GM18505 (cell line): ENCODE results near the gene ARHGAP4.
A peak's percentile ranks its signal among the peaks of the same experiment; 100 is the strongest.

Experiments
- ATAC-seq: cut with Tn5 transposase; IDR thresholded peaks from one replicate; pipeline ENCODE4 v1.9.1; 2021; ENCODE audit not compliant: unreplicated experiment
- POLR2A ChIP-seq: IDR thresholded peaks from 4 replicates; pipeline ENCODE4 v1.6.1; 2011; ENCODE audit warnings: borderline replicate concordance; ENCODE audit not compliant: insufficient read depth, insufficient read length; ENCODE audit errors: extremely low read depth

The ARHGAP4 gene

GRCh38 chrX:153955228-153955732 lies 29.2 kb upstream of the ARHGAP4 start:
- TF ChIP-seq POLR2A, result no peak
- ATAC-seq, result no peak

DNA sequence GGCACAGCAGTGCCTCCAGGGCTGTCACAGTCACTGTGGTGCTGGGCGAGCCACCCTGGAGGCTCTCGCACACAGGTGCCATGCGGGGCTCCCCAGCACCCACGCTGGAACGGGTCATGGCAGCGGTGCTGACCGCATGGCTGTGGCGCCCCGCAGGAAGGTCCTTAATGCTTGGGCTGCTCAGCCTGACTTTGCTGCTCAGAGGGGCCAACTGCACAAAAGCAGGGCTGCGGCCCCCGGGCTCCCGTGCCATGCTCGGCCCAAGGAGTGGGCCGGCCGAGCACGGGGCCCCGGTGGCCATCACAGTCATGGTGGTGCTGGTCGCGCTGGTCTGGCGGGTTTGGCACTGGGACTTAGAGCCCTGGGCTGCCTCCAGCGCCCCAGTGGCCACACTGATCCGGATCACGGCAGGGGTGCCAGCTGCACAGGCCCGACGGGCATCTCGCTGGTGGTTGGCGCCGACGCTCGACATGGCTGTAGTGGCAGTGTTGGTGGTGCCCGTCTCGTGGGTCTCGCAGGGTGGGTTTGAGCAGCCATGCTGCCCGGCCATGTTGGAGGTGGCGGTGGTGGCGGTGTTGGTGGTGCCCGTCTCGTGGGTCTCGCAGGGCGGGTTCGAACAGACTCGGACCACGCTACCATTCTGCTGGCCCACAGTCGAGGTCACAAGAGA lies 28.6 kb upstream of the ARHGAP4 start:
- TF ChIP-seq POLR2A, result no peak
- no peak for ATAC-seq

GRCh38 chrX:153953892-153954557 lies 28.0 kb upstream of the ARHGAP4 start:
- no peak for ATAC-seq
- TF ChIP-seq POLR2A, result no peak

DNA sequence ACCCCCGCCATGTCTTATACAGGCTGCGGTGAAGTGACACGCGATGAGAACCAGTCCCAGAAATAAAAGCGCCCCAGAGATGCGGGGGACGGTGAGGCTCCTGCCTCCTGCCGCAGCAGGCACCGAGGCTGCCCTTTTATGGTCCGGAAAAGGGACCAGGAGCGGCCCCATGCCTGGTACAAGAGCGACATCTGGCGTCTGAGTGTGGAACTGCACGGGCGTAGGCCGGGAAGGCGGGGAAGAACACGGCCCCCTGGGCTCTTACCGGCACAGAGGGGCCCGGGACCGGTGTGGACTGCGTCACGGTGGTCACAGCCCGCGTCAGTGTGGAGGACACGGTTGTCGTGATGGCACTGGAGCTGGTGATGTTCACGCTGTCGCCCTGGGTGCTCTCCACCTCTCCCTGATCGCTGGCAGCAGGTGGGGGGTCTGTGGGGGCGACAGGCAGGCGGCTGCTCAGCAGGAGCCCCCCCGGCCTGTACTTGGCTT lies 27.3 kb upstream of the ARHGAP4 start:
- peak; percentile 50 for ATAC-seq

DNA sequence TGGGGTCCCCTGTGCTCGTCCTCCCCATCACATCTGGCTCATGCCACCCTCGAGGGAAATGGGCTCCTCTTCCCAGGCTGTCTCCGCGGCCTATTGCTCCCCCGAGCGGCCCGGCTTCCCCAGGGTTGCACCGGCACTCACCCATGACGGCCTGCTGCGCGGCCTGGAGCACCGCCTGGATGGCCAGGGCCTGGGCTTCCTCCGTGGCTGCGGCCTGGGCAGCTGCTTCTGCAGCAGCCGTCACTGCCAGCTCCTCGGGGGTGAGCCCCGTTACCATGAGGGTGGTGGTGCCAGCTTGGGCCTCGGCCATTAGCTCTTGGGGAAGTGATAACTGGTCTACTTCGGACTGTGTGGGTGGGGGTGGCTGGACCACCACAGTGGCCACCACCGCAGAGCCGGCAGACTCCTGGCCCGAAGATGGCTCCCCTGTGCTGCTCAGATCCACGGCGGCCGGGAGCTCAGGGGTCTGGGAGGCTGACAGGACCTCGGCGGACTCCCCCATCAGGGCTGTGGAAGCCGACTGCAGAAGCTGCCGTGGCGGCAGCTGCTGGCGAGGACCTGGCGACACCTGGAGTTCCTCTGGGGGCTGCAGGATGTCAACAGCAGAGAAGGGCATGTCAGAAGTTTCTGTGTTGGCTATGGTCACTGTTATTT lies 26.4 kb upstream of the ARHGAP4 start:
- no peak for TF ChIP-seq POLR2A
- no peak for ATAC-seq

More for the DNA sequence above, 27.3 kb upstream of the ARHGAP4 start:
- TF ChIP-seq POLR2A, result peak; percentile 19

- ATAC-seq, result no peak
- TF ChIP-seq POLR2A, result no peak
Measured at GRCh38 chrX:153951683-153952372, 25.8 kb upstream of the ARHGAP4 start.

DNA sequence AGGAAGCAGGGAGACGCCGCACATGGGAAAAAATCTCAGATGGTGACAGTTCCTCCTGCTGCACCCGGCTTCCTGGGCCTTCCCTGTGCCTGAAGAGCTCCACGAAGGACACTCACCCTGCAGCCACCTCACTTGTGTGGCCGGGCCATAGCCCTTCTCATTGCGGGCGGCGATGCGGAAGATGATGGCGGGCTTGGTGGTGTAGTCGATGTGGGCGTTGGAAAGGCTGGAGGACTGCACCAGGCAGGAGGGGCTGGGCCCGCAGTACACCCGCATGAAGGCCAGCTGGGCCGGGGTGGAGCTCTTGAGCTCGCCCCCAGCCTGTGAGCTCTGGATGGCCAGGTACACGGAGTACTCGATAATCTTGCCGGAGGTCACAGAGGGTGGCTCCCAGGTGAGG lies 24.1 kb upstream of the ARHGAP4 start:
- ATAC-seq, result no peak
- no peak for TF ChIP-seq POLR2A

- no peak for ATAC-seq
- no peak for TF ChIP-seq POLR2A
Measured at GRCh38 chrX:153948847-153949805, 23.1 kb upstream of the ARHGAP4 start.

- ATAC-seq, result no peak
- TF ChIP-seq POLR2A, result no peak
Measured at GRCh38 chrX:153948002-153948466, 22.0 kb upstream of the ARHGAP4 start.

DNA sequence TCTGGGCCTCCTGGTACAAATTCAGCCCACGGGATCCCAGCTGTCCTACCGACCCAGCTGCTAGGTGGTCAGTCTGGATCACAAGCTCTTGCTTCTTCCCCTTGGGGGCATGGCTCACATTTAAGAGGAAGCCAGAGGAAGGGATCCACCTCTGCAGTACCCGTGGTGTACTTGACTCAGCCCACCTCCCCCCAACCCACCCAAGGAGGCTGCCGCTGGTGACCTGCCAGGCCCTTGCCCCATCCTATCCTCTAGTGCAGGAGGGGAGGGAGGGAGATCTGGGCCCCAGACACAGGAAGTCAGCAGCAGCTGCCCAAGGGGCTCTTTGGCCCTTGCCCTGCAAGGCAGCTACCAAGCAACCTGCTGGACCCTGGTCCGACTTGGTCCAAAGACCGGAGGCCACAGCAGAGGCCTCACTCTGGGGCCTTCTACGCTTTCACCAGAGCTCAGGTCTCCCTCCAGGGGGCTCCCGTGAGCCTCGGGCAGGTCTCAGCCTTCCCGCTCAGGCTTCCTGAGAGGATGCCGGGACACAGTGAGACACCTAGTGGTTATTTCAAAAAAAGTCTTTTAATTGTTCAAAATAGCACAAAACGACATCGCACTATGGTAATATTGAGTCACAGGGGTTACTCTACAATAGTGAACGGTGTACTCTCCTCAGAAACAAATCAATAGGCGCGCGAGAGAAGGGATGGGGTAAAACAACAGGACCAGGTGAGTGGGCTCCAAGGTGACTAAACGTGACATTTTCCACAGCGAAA lies 21.1 kb upstream of the ARHGAP4 start:
- TF ChIP-seq POLR2A, result no peak
- peak; percentile 66 for ATAC-seq
